Activated naive CD4-positive, alpha-beta T cell treated with anti-CD3 and anti-CD28 coated beads, Interleukin-2, amount 50 U/mL, for 72 hours (primary cell): ENCODE measurements around the gene ABCA13. TPM values are rescaled to one million over a fixed set of nuclear protein-coding genes. Genes with fewer than 3 reads are reported as not detected.

Experiments used
- ATAC-seq, 2 donors: fragments of 150-1000 bp; cut with Tn5 transposase; 2 replicates each; pipeline ENCODE4 v1.10.0; 2021; ENCODE audit warnings: mild to moderate bottlenecking in 2 of 2, moderate library complexity in 2 of 2
- DNase-seq, 2 donors: peaks; one replicate each; pipeline ENCODE4 v3.0.0; 2021 to 2022; ENCODE audit warnings: low spot score in 2 of 2
- H3K27ac Mint-ChIP-seq, 2 donors: one replicate each; pipeline ENCODE4 v1.8.0; 2022; ENCODE audit warnings: mild to moderate bottlenecking in 2 of 2, mixed read lengths in 2 of 2
- H3K36me3 Mint-ChIP-seq, 2 donors: one replicate each; pipeline ENCODE4 v1.8.0; 2022; ENCODE audit warnings: mixed read lengths in 2 of 2
- H3K9me3 Mint-ChIP-seq, 2 donors: one replicate each; pipeline ENCODE4 v1.8.0; 2022; ENCODE audit warnings: mixed read lengths in 2 of 2
- total RNA-seq, 2 donors: library from RNA; stranded (reverse); gene quantifications; one replicate each; pipeline ENCODE4 v1.2.3, GENCODE V29; 2022

ABCA13 gene
- total RNA-seq, 2 donors from 2014 or later: not detected

GRCh38 chr7:48455363-48455762 lies 284.1 kb downstream of the ABCA13 start:
- no peak for DNase-seq
- H3K27ac Mint-ChIP-seq: no peak overlapping the region
- H3K9me3 Mint-ChIP-seq: no peaks in the 10 kb centered on the region
- no peak for ATAC-seq
- H3K36me3 Mint-ChIP-seq: no peaks in the 10 kb centered on the region

GRCh38 chr7:48458701-48459524 lies 287.7 kb downstream of the ABCA13 start:
- ATAC-seq (no peak), DNase-seq (no peak)
- Mint-ChIP-seq H3K36me3 (no peaks in the 10 kb centered on the region), H3K9me3 (peaks cover 4 to 5% of the 10 kb centered on the region in 2 donors), H3K27ac (no peak overlapping the region)

- no peaks in the 10 kb centered on the region for H3K36me3 Mint-ChIP-seq
- ATAC-seq: no peak
- DNase-seq: no peak
- peaks cover 4 to 5% of the 10 kb centered on the region in 2 donors for H3K9me3 Mint-ChIP-seq
- no peak overlapping the region for H3K27ac Mint-ChIP-seq
Measured at GRCh38 chr7:48466713-48467112, 295.5 kb downstream of the ABCA13 start.

GRCh38 chr7:48471196-48471595 lies 299.9 kb downstream of the ABCA13 start:
- DNase-seq (no peak), ATAC-seq (no peak)
- no peaks in the 10 kb centered on the region for H3K36me3 Mint-ChIP-seq
- no peak overlapping the region for H3K27ac Mint-ChIP-seq
- H3K9me3 Mint-ChIP-seq: peaks cover 0 to 6% of the 10 kb centered on the region in 2 donors

- ATAC-seq: no peak
- H3K36me3 Mint-ChIP-seq: no peaks in the 10 kb centered on the region
- H3K9me3 Mint-ChIP-seq: peaks cover 4 to 11% of the 10 kb centered on the region in 2 donors
- no peak for DNase-seq
- no peak overlapping the region for H3K27ac Mint-ChIP-seq
Measured at GRCh38 chr7:48472640-48473039, 301.4 kb downstream of the ABCA13 start.

GRCh38 chr7:48473205-48473865 lies 302.1 kb downstream of the ABCA13 start:
- ATAC-seq (no peak), DNase-seq (no peak)
- no peak overlapping the region for H3K27ac Mint-ChIP-seq
- H3K9me3 Mint-ChIP-seq: peaks cover 4 to 11% of the 10 kb centered on the region in 2 donors
- H3K36me3 Mint-ChIP-seq: no peaks in the 10 kb centered on the region

- no peak overlapping the region for H3K27ac Mint-ChIP-seq
- DNase-seq (no peak), ATAC-seq (no peak)
- H3K36me3 Mint-ChIP-seq: peaks cover 0 to 8% of the 10 kb centered on the region in 2 donors
- H3K9me3 Mint-ChIP-seq: peaks cover 12 to 22% of the 10 kb centered on the region in 2 donors
Measured at GRCh38 chr7:48481235-48481634, 310.0 kb downstream of the ABCA13 start.

- no peak for DNase-seq
- Mint-ChIP-seq H3K9me3 (peaks cover 0 to 4% of the 10 kb centered on the region in 2 donors), H3K36me3 (no peaks in the 10 kb centered on the region), H3K27ac (no peak overlapping the region)
- ATAC-seq: no peak
Measured at GRCh38 chr7:48497521-48497920, 326.3 kb downstream of the ABCA13 start.

GRCh38 chr7:48502021-48502420 lies 330.8 kb downstream of the ABCA13 start:
- Mint-ChIP-seq H3K9me3 (no peaks in the 10 kb centered on the region), H3K27ac (no peak overlapping the region)
- ATAC-seq: no peak

GRCh38 chr7:48505051-48505450 lies 333.8 kb downstream of the ABCA13 start:
- no peaks in the 10 kb centered on the region for H3K9me3 Mint-ChIP-seq
- no peak overlapping the region for H3K27ac Mint-ChIP-seq
- H3K36me3 Mint-ChIP-seq: no peaks in the 10 kb centered on the region
- ATAC-seq (no peak), DNase-seq (no peak)

More at GRCh38 chr7:48502021-48502420, 330.8 kb downstream of the ABCA13 start:
- no peak for DNase-seq
- H3K36me3 Mint-ChIP-seq: no peaks in the 10 kb centered on the region

GRCh38 chr7:48505466-48505865 lies 334.2 kb downstream of the ABCA13 start:
- Mint-ChIP-seq H3K9me3 (no peaks in the 10 kb centered on the region), H3K27ac (no peak overlapping the region), H3K36me3 (no peaks in the 10 kb centered on the region)
- no peak for DNase-seq
- no peak for ATAC-seq

- DNase-seq (no peak), ATAC-seq (no peak)
- H3K36me3 Mint-ChIP-seq: no peaks in the 10 kb centered on the region
- H3K9me3 Mint-ChIP-seq: no peaks in the 10 kb centered on the region
- H3K27ac Mint-ChIP-seq: no peak overlapping the region
Measured at GRCh38 chr7:48506569-48506968, 335.3 kb downstream of the ABCA13 start.

- Mint-ChIP-seq H3K36me3 (no peaks in the 10 kb centered on the region), H3K9me3 (no peaks in the 10 kb centered on the region), H3K27ac (no peak overlapping the region)
- ATAC-seq (no peak), DNase-seq (no peak)
Measured at GRCh38 chr7:48511080-48511479, 339.8 kb downstream of the ABCA13 start.

GRCh38 chr7:48512892-48513291 lies 341.6 kb downstream of the ABCA13 start:
- Mint-ChIP-seq H3K27ac (no peak overlapping the region), H3K9me3 (no peaks in the 10 kb centered on the region), H3K36me3 (no peaks in the 10 kb centered on the region)
- ATAC-seq: no peak
- no peak for DNase-seq

- H3K27ac Mint-ChIP-seq: no peak overlapping the region
- DNase-seq (no peak), ATAC-seq (no peak)
- no peaks in the 10 kb centered on the region for H3K36me3 Mint-ChIP-seq
- H3K9me3 Mint-ChIP-seq: no peaks in the 10 kb centered on the region
Measured at GRCh38 chr7:48515171-48515570, 343.9 kb downstream of the ABCA13 start.

GRCh38 chr7:48518092-48518491 lies 346.8 kb downstream of the ABCA13 start:
- DNase-seq: no peak
- no peaks in the 10 kb centered on the region for H3K9me3 Mint-ChIP-seq
- no peaks in the 10 kb centered on the region for H3K36me3 Mint-ChIP-seq
- no peak overlapping the region for H3K27ac Mint-ChIP-seq
- no peak for ATAC-seq

- Mint-ChIP-seq H3K36me3 (no peaks in the 10 kb centered on the region), H3K9me3 (no peaks in the 10 kb centered on the region), H3K27ac (no peak overlapping the region)
- ATAC-seq: no peak
- DNase-seq: no peak
Measured at GRCh38 chr7:48522692-48523091, 351.4 kb downstream of the ABCA13 start.
